Caco-2 (cell line): ENCODE measurements around the gene BBOX1. TPM values are rescaled to one million over a fixed set of nuclear protein-coding genes. Genes with fewer than 3 reads are reported as not detected.

Source experiments
- BruUV-seq: library from RNA; stranded (reverse); fragments of 400-500 nt; replicated peaks from 2 replicates; lab custom pipeline; 2021; lab: Mats Ljungman, UMichigan
- CTCF ChIA-PET: fragments of 300-600 bp; sonication (Branson Sonifier 250); formaldehyde crosslinking; loops from one replicate; lab custom pipeline; 2022; ENCODE audit warnings: antibody characterized with exemption; lab: Charles Lee
- POLR2A ChIA-PET: fragments of 300-600 bp; sonication (Branson Sonifier 250); formaldehyde crosslinking; loops from one replicate; lab custom pipeline; 2022; ENCODE audit warnings: antibody characterized with exemption; lab: Charles Lee
- DNase-seq, 2 experiments: peaks; one replicate each; pipeline versions ENCODE4 v3.0.0 to v3.0.0-alpha.2; 2020 to 2022
- H3K27me3 ChIP-seq: replicated peaks from 2 replicates; pipeline ENCODE4 v1.6.0; 2011; ENCODE audit warnings: low read length; ENCODE audit not compliant: control insufficient read depth, insufficient read depth
- H3K36me3 ChIP-seq: 2 replicates; pipeline ENCODE4 v1.5.1; 2011; ENCODE audit warnings: low read length; ENCODE audit not compliant: control insufficient read depth, insufficient read depth
- H3K4me1 ChIP-seq: fragments of 250-450 bp; sonication (Bioruptor Pico); 2 replicates; pipeline ENCODE4 v1.5.1; 2020; ENCODE audit warnings: mild to moderate bottlenecking
- H3K4me3 ChIP-seq: 2 replicates; pipeline ENCODE4 v1.5.1; 2011; ENCODE audit warnings: low read depth, mild to moderate bottlenecking, control low read depth, low read length
- H3K9me3 ChIP-seq: fragments of 250-450 bp; sonication (Bioruptor Pico); 2 replicates; pipeline ENCODE4 v1.5.1; 2020; ENCODE audit warnings: mild to moderate bottlenecking, moderate library complexity
- H3K27ac Mint-ChIP-seq: one replicate; pipeline ENCODE4 v1.8.0; 2022; ENCODE audit warnings: mixed read lengths; ENCODE audit not compliant: unreplicated experiment
- H3K27me3 Mint-ChIP-seq: one replicate; pipeline ENCODE4 v1.8.0; 2022; ENCODE audit warnings: mixed read lengths; ENCODE audit not compliant: insufficient read depth, unreplicated experiment
- H3K36me3 Mint-ChIP-seq: one replicate; pipeline ENCODE4 v1.8.0; 2022; ENCODE audit warnings: mild to moderate bottlenecking, mixed read lengths; ENCODE audit not compliant: insufficient read depth, unreplicated experiment
- H3K4me1 Mint-ChIP-seq: one replicate; pipeline ENCODE4 v1.8.0; 2022; ENCODE audit warnings: low read depth, mixed read lengths; ENCODE audit not compliant: unreplicated experiment
- H3K4me3 Mint-ChIP-seq: one replicate; pipeline ENCODE4 v1.8.0; 2022; ENCODE audit warnings: mild to moderate bottlenecking, moderate library complexity, mixed read lengths; ENCODE audit not compliant: unreplicated experiment
- H3K9me3 Mint-ChIP-seq: one replicate; pipeline ENCODE4 v1.8.0; 2022; ENCODE audit warnings: mixed read lengths; ENCODE audit not compliant: unreplicated experiment
- intact Hi-C: fragments of 100-400 bp; cut with micrococcal nuclease; formaldehyde crosslinking; loops from one replicate; pipeline ENCODE4 v1.10.0; 2022; ENCODE audit not compliant: unreplicated experiment
- total RNA-seq: library from RNA; stranded (reverse); gene quantifications from 2 replicates; pipeline ENCODE4 v1.2.3, GENCODE V29; 2022
- TF ChIP-seq, protein P1 (sequence below), 2 experiments: fragments of 200-600 bp in 1 of 2; IDR thresholded peaks; 1 replicate in 1 of 2; 2 replicates in 1 of 2; pipeline versions ENCODE4 v1.5.1 to v1.8.0; 2011 to 2022; ENCODE audit warnings: antibody characterized with exemption in 1 of 2, control low read depth in 1 of 2, inconsistent platforms in 1 of 2, low read depth in 1 of 2, low read length in 1 of 2, mild to moderate bottlenecking in 1 of 2, moderate library complexity in 1 of 2; ENCODE audit not compliant: insufficient read depth in 1 of 2, severe bottlenecking in 1 of 2, unreplicated experiment in 1 of 2

Gene BBOX1
- total RNA-seq, 1 experiment from 2014 or later, result not detected

DNA sequence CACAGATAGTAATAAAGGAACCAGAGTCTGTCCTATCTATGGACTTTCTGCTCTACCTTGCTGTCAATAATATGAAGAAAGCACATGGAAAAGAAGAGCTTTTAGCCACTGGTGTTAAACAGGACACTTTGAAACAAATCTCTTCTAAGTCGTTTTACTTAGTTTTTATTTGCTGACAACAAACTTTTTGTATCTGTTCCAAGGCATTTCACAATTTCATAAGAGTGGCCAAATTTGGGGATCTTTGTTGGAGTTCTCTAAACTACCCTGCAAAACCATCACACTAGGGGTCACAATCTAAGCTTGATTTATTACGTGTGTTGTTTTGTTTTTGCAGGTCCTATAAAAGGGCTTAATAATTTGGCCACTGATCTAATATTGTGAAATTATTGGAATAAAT, 54.4 kb downstream of the BBOX1 start:
- Mint-ChIP-seq H3K27ac (no peak overlapping the region), H3K36me3 (no peaks in the 10 kb centered on the region), H3K4me3 (no peak overlapping the region), H3K9me3 (peaks cover 19% of the 10 kb centered on the region), H3K4me1 (no peaks in the 10 kb centered on the region), H3K27me3 (peaks cover 3% of the 10 kb centered on the region)
- BruUV-seq, result no TSS peak
- H3K4me1 ChIP-seq, result no peaks in the 10 kb centered on the region; the same call in 1 of the 2 replicates
- H3K36me3 ChIP-seq, result no peaks in the 10 kb centered on the region
- no peaks in the 10 kb centered on the region; the same call in 1 of the 2 replicates for H3K9me3 ChIP-seq
- H3K27me3 ChIP-seq, result no peaks in the 10 kb centered on the region
- CTCF ChIA-PET, result no interaction called here
- POLR2A ChIA-PET, result no interaction called here
- DNase-seq, result no peak
- H3K4me3 ChIP-seq, result no peak overlapping the region
- TF ChIP-seq, protein P1, sequence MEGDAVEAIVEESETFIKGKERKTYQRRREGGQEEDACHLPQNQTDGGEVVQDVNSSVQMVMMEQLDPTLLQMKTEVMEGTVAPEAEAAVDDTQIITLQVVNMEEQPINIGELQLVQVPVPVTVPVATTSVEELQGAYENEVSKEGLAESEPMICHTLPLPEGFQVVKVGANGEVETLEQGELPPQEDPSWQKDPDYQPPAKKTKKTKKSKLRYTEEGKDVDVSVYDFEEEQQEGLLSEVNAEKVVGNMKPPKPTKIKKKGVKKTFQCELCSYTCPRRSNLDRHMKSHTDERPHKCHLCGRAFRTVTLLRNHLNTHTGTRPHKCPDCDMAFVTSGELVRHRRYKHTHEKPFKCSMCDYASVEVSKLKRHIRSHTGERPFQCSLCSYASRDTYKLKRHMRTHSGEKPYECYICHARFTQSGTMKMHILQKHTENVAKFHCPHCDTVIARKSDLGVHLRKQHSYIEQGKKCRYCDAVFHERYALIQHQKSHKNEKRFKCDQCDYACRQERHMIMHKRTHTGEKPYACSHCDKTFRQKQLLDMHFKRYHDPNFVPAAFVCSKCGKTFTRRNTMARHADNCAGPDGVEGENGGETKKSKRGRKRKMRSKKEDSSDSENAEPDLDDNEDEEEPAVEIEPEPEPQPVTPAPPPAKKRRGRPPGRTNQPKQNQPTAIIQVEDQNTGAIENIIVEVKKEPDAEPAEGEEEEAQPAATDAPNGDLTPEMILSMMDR (IDR thresholded peaks at IDR 0.05; ENCODE audit: insufficient read depth in 1 of 2, low read depth in 1 of 2, low read length in 1 of 2, severe bottlenecking in 1 of 2, unreplicated experiment in 1 of 2), result no peak
- intact Hi-C loops, result no loop called here

DNA sequence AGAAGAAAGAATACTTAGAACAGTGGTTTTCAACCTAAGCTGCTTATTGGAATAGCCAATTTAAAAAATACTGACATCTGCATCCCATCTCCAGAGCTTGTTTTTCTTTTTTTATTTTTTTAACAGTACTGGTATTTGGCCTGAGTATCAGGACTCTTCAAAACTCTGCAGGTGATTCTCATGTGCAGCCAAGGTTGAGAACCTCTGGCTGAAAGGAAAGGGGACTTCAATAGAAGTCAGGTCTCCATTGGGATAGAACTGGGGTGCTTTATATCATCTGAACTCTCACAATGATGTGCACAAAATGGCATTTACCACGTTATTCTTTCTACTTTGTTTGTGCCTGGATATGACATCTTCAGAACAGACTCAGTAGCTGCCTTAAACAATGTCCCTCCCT, 55.3 kb downstream of the BBOX1 start:
- no peak overlapping the region for H3K4me3 Mint-ChIP-seq
- DNase-seq, result no peak
- H3K27me3 Mint-ChIP-seq, result peaks cover 3% of the 10 kb centered on the region
- H3K9me3 Mint-ChIP-seq, result peaks cover 11% of the 10 kb centered on the region
- no peaks in the 10 kb centered on the region for H3K4me1 Mint-ChIP-seq
- BruUV-seq, result no TSS peak
- ChIA-PET POLR2A (no interaction called here), CTCF (no interaction called here)
- no peaks in the 10 kb centered on the region for H3K27me3 ChIP-seq
- no peak overlapping the region for H3K27ac Mint-ChIP-seq
- H3K4me1 ChIP-seq, result no peaks in the 10 kb centered on the region; the same call in 1 of the 2 replicates
- H3K4me3 ChIP-seq, result no peak overlapping the region
- TF ChIP-seq, protein P1 (IDR thresholded peaks at IDR 0.05; ENCODE audit: insufficient read depth in 1 of 2, low read depth in 1 of 2, low read length in 1 of 2, severe bottlenecking in 1 of 2, unreplicated experiment in 1 of 2), result no peak
- no peaks in the 10 kb centered on the region; the same call in 1 of the 2 replicates for H3K9me3 ChIP-seq
- no peaks in the 10 kb centered on the region for H3K36me3 ChIP-seq
- H3K36me3 Mint-ChIP-seq, result no peaks in the 10 kb centered on the region
- intact Hi-C loops, result no loop called here

DNA sequence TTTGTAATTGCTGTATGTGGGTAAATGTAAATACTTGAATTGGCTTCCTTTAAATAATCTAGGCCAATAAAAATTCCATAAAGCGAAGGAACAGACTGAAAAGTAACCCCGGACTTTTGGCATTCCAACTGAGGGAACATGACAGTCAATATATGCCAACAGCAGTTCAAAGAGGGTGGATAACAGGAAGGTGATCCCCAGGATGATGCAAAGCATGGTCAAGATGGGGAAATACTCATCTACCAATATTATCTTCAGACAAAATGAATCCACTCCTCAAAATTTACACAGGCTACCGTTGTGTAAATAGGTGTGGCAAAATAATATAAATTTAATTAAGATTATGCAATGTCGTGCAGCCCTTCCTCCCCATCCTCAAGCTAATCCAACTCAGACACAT, 56.9 kb downstream of the BBOX1 start:
- Mint-ChIP-seq H3K27ac (no peak overlapping the region), H3K9me3 (no peaks in the 10 kb centered on the region), H3K4me1 (no peaks in the 10 kb centered on the region), H3K4me3 (no peak overlapping the region), H3K36me3 (no peaks in the 10 kb centered on the region), H3K27me3 (peaks cover 3% of the 10 kb centered on the region)
- Histone ChIP-seq H3K9me3 (no peaks in the 10 kb centered on the region), H3K27me3 (no peaks in the 10 kb centered on the region), H3K4me1 (no peaks in the 10 kb centered on the region; the same call in 1 of the 2 replicates), H3K4me3 (no peak overlapping the region), H3K36me3 (no peaks in the 10 kb centered on the region)
- DNase-seq, result no peak
- intact Hi-C loops, result no loop called here
- ChIA-PET POLR2A (no interaction called here), CTCF (no interaction called here)
- TF ChIP-seq, protein P1 (IDR thresholded peaks at IDR 0.05; ENCODE audit: insufficient read depth in 1 of 2, low read depth in 1 of 2, low read length in 1 of 2, severe bottlenecking in 1 of 2, unreplicated experiment in 1 of 2), result no peak
- no TSS peak for BruUV-seq
